ENCODE data around the gene RAB3C. TPM values are rescaled to one million over a fixed set of nuclear protein-coding genes. Genes with fewer than 3 reads are reported as not detected.

Gene RAB3C
- total and polyA plus RNA-seq, 12 donors = 0.09 to 22.0 (median 6.1) TPM

GRCh38 chr5:58764199-58764598 lies 181.3 kb downstream of the RAB3C start:
- Histone ChIP-seq H3K27me3 (no peaks in the 10 kb centered on the region), H3K9me3 (replicated peaks in 1 of 3) (no peaks in the 10 kb centered on the region), H3K4me1 (replicated peaks in 1 of 2) (peaks cover 4 to 10% of the 10 kb centered on the region in 2 donors), H3K36me3 (replicated peaks in 1 of 2) (no peaks in the 10 kb centered on the region), H3K27ac (no peak overlapping the region), H3K4me3 (no peak overlapping the region)
- TF ChIP-seq CTCF (IDR thresholded peaks at IDR 0.05) (no peak), POLR2A (IDR thresholded peaks at IDR 0.05) (no peak)
- 93 to 95% (median 94%) methylated on average over 3 of the region's 3 CpGs for WGBS, 4 donors
- no peak for DNase-seq
- intact Hi-C loops (cut with DNase I) = no loop called here

- Histone ChIP-seq H3K27ac (no peak overlapping the region), H3K4me1 (replicated peaks in 1 of 2) (peaks cover 0 to 6% of the 10 kb centered on the region in 2 donors), H3K9me3 (replicated peaks in 1 of 3) (no peaks in the 10 kb centered on the region), H3K36me3 (replicated peaks in 1 of 2) (no peaks in the 10 kb centered on the region), H3K27me3 (no peaks in the 10 kb centered on the region), H3K4me3 (no peak overlapping the region)
- WGBS, 4 donors = 85 to 90% (median 88%) methylated on average over 2 of the region's 2 CpGs
- TF ChIP-seq POLR2A (IDR thresholded peaks at IDR 0.05) (no peak), CTCF (IDR thresholded peaks at IDR 0.05) (no peak)
- intact Hi-C loops (cut with DNase I) = no loop called here
- no peak for DNase-seq
These were observed 182.2 kb downstream of the RAB3C start for GRCh38 chr5:58765058-58765457.

GRCh38 chr5:58767104-58767503 lies 184.2 kb downstream of the RAB3C start:
- DNase-seq = no peak
- Histone ChIP-seq H3K27ac (no peak overlapping the region), H3K27me3 (no peaks in the 10 kb centered on the region), H3K4me1 (replicated peaks in 1 of 2) (no peaks in the 10 kb centered on the region), H3K36me3 (replicated peaks in 1 of 2) (no peaks in the 10 kb centered on the region), H3K4me3 (no peak overlapping the region), H3K9me3 (replicated peaks in 1 of 3) (no peaks in the 10 kb centered on the region)
- intact Hi-C loops (cut with DNase I) = no loop called here
- TF ChIP-seq CTCF (IDR thresholded peaks at IDR 0.05) (no peak), POLR2A (IDR thresholded peaks at IDR 0.05) (no peak)

- Histone ChIP-seq H3K4me3 (no peak overlapping the region), H3K27me3 (no peaks in the 10 kb centered on the region), H3K27ac (no peak overlapping the region), H3K4me1 (replicated peaks in 1 of 2) (no peaks in the 10 kb centered on the region), H3K36me3 (replicated peaks in 1 of 2) (no peaks in the 10 kb centered on the region), H3K9me3 (replicated peaks in 1 of 3) (no peaks in the 10 kb centered on the region)
- intact Hi-C loops (cut with DNase I) = no loop called here
- TF ChIP-seq CTCF (IDR thresholded peaks at IDR 0.05) = no peak
- no peak for TF ChIP-seq POLR2A (IDR thresholded peaks at IDR 0.05)
- DNase-seq = no peak
- WGBS, 4 donors = 72 to 76% (median 73%) methylated on average over 3 of the region's 3 CpGs
These were observed 187.3 kb downstream of the RAB3C start for GRCh38 chr5:58770136-58770535.
